ENCODE data around the gene ZFR2.

Gene ZFR2

GRCh38 chr19:3836887-3837286 is 32.0 kb downstream of the ZFR2 start:
- Histone ChIP-seq H3K36me3 (ENCODE audit: control insufficient read depth, insufficient read depth, low read length) (no peaks in the 10 kb centered on the region), H3K4me3 (ENCODE audit: low read depth, low read length) (no peak overlapping the region), H3K9me3 (ENCODE audit: control insufficient read depth, insufficient read depth, low read length) (peaks cover 4% of the 10 kb centered on the region; the same call in 1 of the 2 replicates), H3K4me1 (ENCODE audit: control insufficient read depth, insufficient read depth, low read length) (no peaks in the 10 kb centered on the region), H3K9ac (ENCODE audit: low read depth, low read length) (no peak overlapping the region), H3K27ac (ENCODE audit: low read depth, low read length) (no peak overlapping the region), H3K27me3 (ENCODE audit: control insufficient read depth, insufficient read depth, low read length) (no peaks in the 10 kb centered on the region)

GRCh38 chr19:3835055-3835435 is 33.8 kb downstream of the ZFR2 start:
- Histone ChIP-seq H3K9ac (ENCODE audit: low read depth, low read length) (no peak overlapping the region), H3K27me3 (ENCODE audit: control insufficient read depth, insufficient read depth, low read length) (no peaks in the 10 kb centered on the region), H3K27ac (ENCODE audit: low read depth, low read length) (no peak overlapping the region), H3K9me3 (ENCODE audit: control insufficient read depth, insufficient read depth, low read length) (peaks cover 4% of the 10 kb centered on the region; the same call in 1 of the 2 replicates), H3K4me3 (ENCODE audit: low read depth, low read length) (no peak overlapping the region), H3K36me3 (ENCODE audit: control insufficient read depth, insufficient read depth, low read length) (no peaks in the 10 kb centered on the region), H3K4me1 (ENCODE audit: control insufficient read depth, insufficient read depth, low read length) (no peaks in the 10 kb centered on the region)

- no peaks in the 10 kb centered on the region for H3K4me1 ChIP-seq (ENCODE audit: control insufficient read depth, insufficient read depth, low read length)
- no peak overlapping the region for H3K9ac ChIP-seq (ENCODE audit: low read depth, low read length)
- no peaks in the 10 kb centered on the region for H3K27me3 ChIP-seq (ENCODE audit: control insufficient read depth, insufficient read depth, low read length)
- H3K4me3 ChIP-seq (ENCODE audit: low read depth, low read length): no peak overlapping the region
- H3K9me3 ChIP-seq (ENCODE audit: control insufficient read depth, insufficient read depth, low read length): peaks cover 4% of the 10 kb centered on the region; the same call in 1 of the 2 replicates
- no peak overlapping the region for H3K27ac ChIP-seq (ENCODE audit: low read depth, low read length)
- H3K36me3 ChIP-seq (ENCODE audit: control insufficient read depth, insufficient read depth, low read length): no peaks in the 10 kb centered on the region
Observed at GRCh38 chr19:3834349-3835054, 34.3 kb downstream of the ZFR2 start.

GRCh38 chr19:3833578-3834348 is 35.1 kb downstream of the ZFR2 start:
- Histone ChIP-seq H3K9ac (ENCODE audit: low read depth, low read length) (no peak overlapping the region), H3K36me3 (ENCODE audit: control insufficient read depth, insufficient read depth, low read length) (no peaks in the 10 kb centered on the region), H3K27ac (ENCODE audit: low read depth, low read length) (no peak overlapping the region), H3K27me3 (ENCODE audit: control insufficient read depth, insufficient read depth, low read length) (no peaks in the 10 kb centered on the region), H3K9me3 (ENCODE audit: control insufficient read depth, insufficient read depth, low read length) (peaks cover 4% of the 10 kb centered on the region; the same call in 1 of the 2 replicates), H3K4me3 (ENCODE audit: low read depth, low read length) (no peak overlapping the region), H3K4me1 (ENCODE audit: control insufficient read depth, insufficient read depth, low read length) (no peaks in the 10 kb centered on the region)

- no peak overlapping the region for H3K9ac ChIP-seq (ENCODE audit: low read depth, low read length)
- no peaks in the 10 kb centered on the region for H3K27me3 ChIP-seq (ENCODE audit: control insufficient read depth, insufficient read depth, low read length)
- H3K9me3 ChIP-seq (ENCODE audit: control insufficient read depth, insufficient read depth, low read length): no peaks in the 10 kb centered on the region
- H3K27ac ChIP-seq (ENCODE audit: low read depth, low read length): no peak overlapping the region
- H3K4me1 ChIP-seq (ENCODE audit: control insufficient read depth, insufficient read depth, low read length): no peaks in the 10 kb centered on the region
- no peaks in the 10 kb centered on the region for H3K36me3 ChIP-seq (ENCODE audit: control insufficient read depth, insufficient read depth, low read length)
- H3K4me3 ChIP-seq (ENCODE audit: low read depth, low read length): no peak overlapping the region
Observed at GRCh38 chr19:3832001-3832400, 36.8 kb downstream of the ZFR2 start.

- Histone ChIP-seq H3K4me1 (ENCODE audit: control insufficient read depth, insufficient read depth, low read length) (no peaks in the 10 kb centered on the region), H3K27ac (ENCODE audit: low read depth, low read length) (no peak overlapping the region), H3K27me3 (ENCODE audit: control insufficient read depth, insufficient read depth, low read length) (no peaks in the 10 kb centered on the region), H3K36me3 (ENCODE audit: control insufficient read depth, insufficient read depth, low read length) (no peaks in the 10 kb centered on the region), H3K4me3 (ENCODE audit: low read depth, low read length) (no peak overlapping the region), H3K9ac (ENCODE audit: low read depth, low read length) (no peak overlapping the region), H3K9me3 (ENCODE audit: control insufficient read depth, insufficient read depth, low read length) (no peaks in the 10 kb centered on the region)
Observed at GRCh38 chr19:3831601-3832000, 37.2 kb downstream of the ZFR2 start.

GRCh38 chr19:3830621-3831589 is 37.9 kb downstream of the ZFR2 start:
- no peaks in the 10 kb centered on the region for H3K36me3 ChIP-seq (ENCODE audit: control insufficient read depth, insufficient read depth, low read length)
- H3K27ac ChIP-seq (ENCODE audit: low read depth, low read length): no peak overlapping the region
- H3K27me3 ChIP-seq (ENCODE audit: control insufficient read depth, insufficient read depth, low read length): no peaks in the 10 kb centered on the region
- H3K9me3 ChIP-seq (ENCODE audit: control insufficient read depth, insufficient read depth, low read length): no peaks in the 10 kb centered on the region
- H3K4me3 ChIP-seq (ENCODE audit: low read depth, low read length): no peak overlapping the region
- no peaks in the 10 kb centered on the region for H3K4me1 ChIP-seq (ENCODE audit: control insufficient read depth, insufficient read depth, low read length)
- H3K9ac ChIP-seq (ENCODE audit: low read depth, low read length): no peak overlapping the region

- Histone ChIP-seq H3K27me3 (ENCODE audit: control insufficient read depth, insufficient read depth, low read length) (no peaks in the 10 kb centered on the region), H3K4me3 (ENCODE audit: low read depth, low read length) (no peak overlapping the region), H3K4me1 (ENCODE audit: control insufficient read depth, insufficient read depth, low read length) (no peaks in the 10 kb centered on the region), H3K9ac (ENCODE audit: low read depth, low read length) (no peak overlapping the region), H3K9me3 (ENCODE audit: control insufficient read depth, insufficient read depth, low read length) (no peaks in the 10 kb centered on the region), H3K36me3 (ENCODE audit: control insufficient read depth, insufficient read depth, low read length) (no peaks in the 10 kb centered on the region), H3K27ac (ENCODE audit: low read depth, low read length) (no peak overlapping the region)
Observed at GRCh38 chr19:3827306-3827705, 41.5 kb downstream of the ZFR2 start.

- no peaks in the 10 kb centered on the region for H3K27me3 ChIP-seq (ENCODE audit: control insufficient read depth, insufficient read depth, low read length)
- no peaks in the 10 kb centered on the region for H3K4me1 ChIP-seq (ENCODE audit: control insufficient read depth, insufficient read depth, low read length)
- no peak overlapping the region for H3K9ac ChIP-seq (ENCODE audit: low read depth, low read length)
- no peaks in the 10 kb centered on the region for H3K9me3 ChIP-seq (ENCODE audit: control insufficient read depth, insufficient read depth, low read length)
- H3K36me3 ChIP-seq (ENCODE audit: control insufficient read depth, insufficient read depth, low read length): no peaks in the 10 kb centered on the region
- no peak overlapping the region for H3K27ac ChIP-seq (ENCODE audit: low read depth, low read length)
- H3K4me3 ChIP-seq (ENCODE audit: low read depth, low read length): no peak overlapping the region
Observed at GRCh38 chr19:3826163-3826562, 42.7 kb downstream of the ZFR2 start.

- Histone ChIP-seq H3K9ac (ENCODE audit: low read depth, low read length) (no peak overlapping the region), H3K9me3 (ENCODE audit: control insufficient read depth, insufficient read depth, low read length) (no peaks in the 10 kb centered on the region), H3K27me3 (ENCODE audit: control insufficient read depth, insufficient read depth, low read length) (no peaks in the 10 kb centered on the region), H3K4me1 (ENCODE audit: control insufficient read depth, insufficient read depth, low read length) (no peaks in the 10 kb centered on the region), H3K27ac (ENCODE audit: low read depth, low read length) (no peak overlapping the region), H3K36me3 (ENCODE audit: control insufficient read depth, insufficient read depth, low read length) (no peaks in the 10 kb centered on the region), H3K4me3 (ENCODE audit: low read depth, low read length) (no peak overlapping the region)
Observed at GRCh38 chr19:3825286-3825956, 43.4 kb downstream of the ZFR2 start.
